C4-2B (cell line): ENCODE measurements around the gene ARMC12.

Experiments
- ZFX ChIP-seq: fragments of 450-650 bp; IDR thresholded peaks from 2 replicates; pipeline ENCODE4 v1.6.1; 2017
- TF ChIP-seq, protein P1 (sequence below): fragments of 450-650 bp; conservative IDR thresholded peaks from 2 replicates; pipeline ENCODE4 v1.5.1; 2017; ENCODE audit warnings: mild to moderate bottlenecking

GRCh38 chr6:35731414-35731735, 5.5 kb upstream of the ARMC12 start:
- TF ChIP-seq, protein P1, sequence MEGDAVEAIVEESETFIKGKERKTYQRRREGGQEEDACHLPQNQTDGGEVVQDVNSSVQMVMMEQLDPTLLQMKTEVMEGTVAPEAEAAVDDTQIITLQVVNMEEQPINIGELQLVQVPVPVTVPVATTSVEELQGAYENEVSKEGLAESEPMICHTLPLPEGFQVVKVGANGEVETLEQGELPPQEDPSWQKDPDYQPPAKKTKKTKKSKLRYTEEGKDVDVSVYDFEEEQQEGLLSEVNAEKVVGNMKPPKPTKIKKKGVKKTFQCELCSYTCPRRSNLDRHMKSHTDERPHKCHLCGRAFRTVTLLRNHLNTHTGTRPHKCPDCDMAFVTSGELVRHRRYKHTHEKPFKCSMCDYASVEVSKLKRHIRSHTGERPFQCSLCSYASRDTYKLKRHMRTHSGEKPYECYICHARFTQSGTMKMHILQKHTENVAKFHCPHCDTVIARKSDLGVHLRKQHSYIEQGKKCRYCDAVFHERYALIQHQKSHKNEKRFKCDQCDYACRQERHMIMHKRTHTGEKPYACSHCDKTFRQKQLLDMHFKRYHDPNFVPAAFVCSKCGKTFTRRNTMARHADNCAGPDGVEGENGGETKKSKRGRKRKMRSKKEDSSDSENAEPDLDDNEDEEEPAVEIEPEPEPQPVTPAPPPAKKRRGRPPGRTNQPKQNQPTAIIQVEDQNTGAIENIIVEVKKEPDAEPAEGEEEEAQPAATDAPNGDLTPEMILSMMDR = no peak
- no peak for TF ChIP-seq ZFX
